Cardiac muscle cell (in vitro differentiated cells and primary cell): ENCODE measurements around the gene MMUT. TPM values are rescaled to one million over a fixed set of nuclear protein-coding genes. Genes with fewer than 3 reads are reported as not detected.
A peak's percentile ranks its signal among the peaks of the same experiment; 100 is the strongest.
"Not testable (repeated sequence)": the region's sequence is repeated elsewhere in the genome, so short reads cannot be mapped to it uniquely, and the experiment has no call there.

Source experiments
- DNase-seq, 2 donors: peaks; one replicate each; pipeline versions ENCODE4 v3.0.0 to v3.0.0-alpha.2; 2010 to 2017; ENCODE audit warnings: low read depth in 1 of 2, low spot score in 1 of 2
- H3K27ac ChIP-seq: fragments of 200-600 bp; sonication (generic); 2 replicates; pipeline ENCODE4 v1.5.1; 2016
- H3K27me3 ChIP-seq: fragments of 200-600 bp; sonication (generic); 2 replicates; pipeline ENCODE4 v1.6.0; 2016; ENCODE audit warnings: control low read depth
- H3K36me3 ChIP-seq: fragments of 200-600 bp; sonication (generic); 2 replicates; pipeline ENCODE4 v1.5.1; 2016; ENCODE audit warnings: control low read depth
- H3K4me1 ChIP-seq: fragments of 200-600 bp; sonication (generic); 2 replicates; pipeline ENCODE4 v1.8.1; 2017; ENCODE audit warnings: low read depth, mild to moderate bottlenecking, mixed run types
- H3K4me3 ChIP-seq: fragments of 200-600 bp; sonication (generic); 2 replicates; pipeline ENCODE4 v1.5.1; 2016; ENCODE audit warnings: mild to moderate bottlenecking
- H3K9me3 ChIP-seq: fragments of 200-600 bp; sonication (generic); 2 replicates; pipeline ENCODE4 v1.5.1; 2017; ENCODE audit warnings: low read depth, mild to moderate bottlenecking, control low read depth
- polyA plus RNA-seq: library from polyadenylated mRNA; unstranded; fragments of >200 nt; fragmentation: Nextera tagmentation; extraction: Ambion mirVana; gene quantifications from 2 replicates; pipeline ENCODE4 v1.2.1, GENCODE V29; 2016
- total RNA-seq: library from RNA; depleted of rRNA; stranded (reverse); fragments of >200 nt; gene quantifications from 2 replicates; pipeline ENCODE4 v1.2.3, GENCODE V29; 2016
- TF ChIP-seq, protein P1 (sequence below): IDR thresholded peaks from 2 replicates; pipeline ENCODE4 v1.5.1; 2012; ENCODE audit warnings: low read depth, mild to moderate bottlenecking, low read length

Gene MMUT
- total and polyA plus RNA-seq, 2 experiments from 2014 or later = 12.5 to 31.7 TPM

DNA sequence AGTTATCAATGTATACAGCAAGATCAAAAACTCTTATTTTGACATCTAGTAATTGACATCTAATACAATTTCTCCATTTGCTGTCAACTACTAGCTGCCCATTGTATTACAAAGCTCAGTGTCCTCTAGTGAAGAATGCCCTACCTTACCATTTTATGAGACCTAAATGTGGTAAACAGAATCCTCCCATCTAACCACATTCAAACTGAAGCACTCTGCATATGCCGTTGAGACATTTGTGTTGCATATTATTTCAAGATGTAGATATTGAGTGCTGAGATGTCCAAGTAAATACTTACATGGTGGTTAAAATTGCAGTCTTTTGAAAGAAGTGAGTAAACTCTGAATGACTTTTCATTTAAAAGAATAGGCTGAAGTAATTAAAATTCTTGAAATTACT, 36.1 kb upstream of the MMUT start:
- Histone ChIP-seq H3K27ac (no peak overlapping the region), H3K4me1 (no peaks in the 10 kb centered on the region), H3K4me3 (no peak overlapping the region), H3K9me3 (no peaks in the 10 kb centered on the region), H3K36me3 (no peaks in the 10 kb centered on the region), H3K27me3 (no peaks in the 10 kb centered on the region)
- DNase-seq = no peak
- TF ChIP-seq, protein P1, sequence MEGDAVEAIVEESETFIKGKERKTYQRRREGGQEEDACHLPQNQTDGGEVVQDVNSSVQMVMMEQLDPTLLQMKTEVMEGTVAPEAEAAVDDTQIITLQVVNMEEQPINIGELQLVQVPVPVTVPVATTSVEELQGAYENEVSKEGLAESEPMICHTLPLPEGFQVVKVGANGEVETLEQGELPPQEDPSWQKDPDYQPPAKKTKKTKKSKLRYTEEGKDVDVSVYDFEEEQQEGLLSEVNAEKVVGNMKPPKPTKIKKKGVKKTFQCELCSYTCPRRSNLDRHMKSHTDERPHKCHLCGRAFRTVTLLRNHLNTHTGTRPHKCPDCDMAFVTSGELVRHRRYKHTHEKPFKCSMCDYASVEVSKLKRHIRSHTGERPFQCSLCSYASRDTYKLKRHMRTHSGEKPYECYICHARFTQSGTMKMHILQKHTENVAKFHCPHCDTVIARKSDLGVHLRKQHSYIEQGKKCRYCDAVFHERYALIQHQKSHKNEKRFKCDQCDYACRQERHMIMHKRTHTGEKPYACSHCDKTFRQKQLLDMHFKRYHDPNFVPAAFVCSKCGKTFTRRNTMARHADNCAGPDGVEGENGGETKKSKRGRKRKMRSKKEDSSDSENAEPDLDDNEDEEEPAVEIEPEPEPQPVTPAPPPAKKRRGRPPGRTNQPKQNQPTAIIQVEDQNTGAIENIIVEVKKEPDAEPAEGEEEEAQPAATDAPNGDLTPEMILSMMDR = no peak

DNA sequence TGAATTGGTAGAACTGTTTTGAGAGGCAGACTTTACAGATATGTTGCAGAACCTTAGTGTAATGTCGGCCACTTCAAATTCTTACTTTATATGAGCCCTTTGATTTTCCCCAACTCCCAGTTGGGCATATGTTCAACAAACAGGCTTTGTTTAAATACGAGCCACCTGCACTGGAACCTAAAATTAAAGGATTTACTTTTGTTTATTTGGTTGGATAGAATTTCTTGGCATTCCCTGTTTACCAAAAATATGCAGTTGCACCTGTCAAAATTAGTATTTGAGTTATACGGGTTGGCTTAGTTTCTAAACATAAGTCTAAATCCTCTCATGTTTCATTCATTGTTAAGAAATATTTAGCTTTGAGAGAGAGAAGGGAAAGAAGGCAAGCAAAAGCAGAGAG, 34.3 kb upstream of the MMUT start:
- Histone ChIP-seq H3K27ac (no peak overlapping the region), H3K27me3 (no peaks in the 10 kb centered on the region), H3K36me3 (no peaks in the 10 kb centered on the region), H3K4me1 (no peaks in the 10 kb centered on the region), H3K4me3 (no peak overlapping the region), H3K9me3 (no peaks in the 10 kb centered on the region)
- TF ChIP-seq, protein P1 = no peak
- no peak for DNase-seq

DNA sequence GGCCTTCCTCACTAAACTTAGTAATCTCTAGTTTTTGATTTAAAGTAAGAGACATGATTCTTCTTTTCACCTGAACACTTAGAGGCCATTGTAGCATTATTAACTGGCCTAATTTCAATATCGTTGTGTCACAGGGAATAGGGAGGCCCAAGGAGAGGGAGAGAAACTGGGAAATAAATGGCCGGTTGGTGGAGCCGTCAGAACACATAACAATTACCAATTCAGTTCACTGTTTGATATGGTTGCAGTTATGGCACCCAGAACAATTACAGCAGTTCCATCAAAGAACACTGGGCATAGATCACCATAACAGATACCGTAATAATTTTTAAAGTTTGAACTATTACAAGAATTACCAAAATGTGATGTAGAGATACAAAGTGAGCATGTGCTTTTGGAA, 27.6 kb upstream of the MMUT start:
- no peaks in the 10 kb centered on the region for H3K27me3 ChIP-seq
- no peak for DNase-seq
- no peaks in the 10 kb centered on the region for H3K9me3 ChIP-seq
- H3K4me3 ChIP-seq = no peak overlapping the region
- no peaks in the 10 kb centered on the region for H3K4me1 ChIP-seq
- TF ChIP-seq, protein P1 = no peak
- H3K27ac ChIP-seq = no peak overlapping the region
- H3K36me3 ChIP-seq = peaks cover 9% of the 10 kb centered on the region

DNA sequence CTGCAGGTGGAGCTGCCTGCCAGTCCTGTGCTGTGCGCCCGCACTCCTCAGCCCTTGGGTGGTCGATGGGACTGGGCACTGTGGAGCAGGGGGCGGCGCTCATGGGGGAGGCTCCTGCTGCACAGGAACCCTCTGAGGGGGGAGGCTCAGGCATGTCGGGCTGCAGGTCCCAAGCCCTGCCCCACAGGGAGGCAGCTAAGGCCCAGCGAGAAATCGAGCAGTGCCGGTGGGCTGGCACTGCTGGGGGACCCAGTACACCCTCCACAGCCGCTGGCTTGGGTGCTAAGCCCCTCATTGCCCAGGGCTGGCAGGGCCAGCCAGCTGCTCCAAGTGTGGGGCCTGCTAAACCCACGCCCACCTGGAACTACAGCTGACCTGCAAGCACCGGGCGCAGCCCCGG, 20.3 kb upstream of the MMUT start:
- not testable (repeated sequence) for H3K9me3 ChIP-seq, H3K27ac ChIP-seq, H3K27me3 ChIP-seq, H3K36me3 ChIP-seq, DNase-seq, H3K4me1 ChIP-seq, H3K4me3 ChIP-seq

DNA sequence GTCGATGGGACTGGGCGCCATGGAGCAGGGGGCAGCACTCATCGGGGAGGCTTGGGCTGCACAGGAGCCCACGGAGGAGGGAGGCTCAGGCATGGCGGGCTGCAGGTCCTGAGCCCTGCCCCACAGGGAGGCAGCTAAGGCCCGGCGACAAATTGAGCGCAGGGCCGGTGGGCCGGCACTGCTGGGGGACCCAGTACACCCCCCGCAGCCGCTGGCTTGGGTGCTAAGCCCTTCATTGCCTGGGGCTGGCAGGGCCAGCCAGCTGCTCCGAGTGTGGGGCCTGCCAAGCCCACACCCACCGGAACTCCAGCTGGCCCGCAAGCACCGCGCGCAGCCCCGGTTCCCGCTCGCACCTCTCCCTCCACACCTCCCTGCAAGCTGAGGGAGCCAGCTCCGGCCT, 18.8 kb upstream of the MMUT start:
- not testable (repeated sequence) for H3K4me1 ChIP-seq, H3K27me3 ChIP-seq, DNase-seq, H3K4me3 ChIP-seq, H3K27ac ChIP-seq, H3K36me3 ChIP-seq, H3K9me3 ChIP-seq

DNA sequence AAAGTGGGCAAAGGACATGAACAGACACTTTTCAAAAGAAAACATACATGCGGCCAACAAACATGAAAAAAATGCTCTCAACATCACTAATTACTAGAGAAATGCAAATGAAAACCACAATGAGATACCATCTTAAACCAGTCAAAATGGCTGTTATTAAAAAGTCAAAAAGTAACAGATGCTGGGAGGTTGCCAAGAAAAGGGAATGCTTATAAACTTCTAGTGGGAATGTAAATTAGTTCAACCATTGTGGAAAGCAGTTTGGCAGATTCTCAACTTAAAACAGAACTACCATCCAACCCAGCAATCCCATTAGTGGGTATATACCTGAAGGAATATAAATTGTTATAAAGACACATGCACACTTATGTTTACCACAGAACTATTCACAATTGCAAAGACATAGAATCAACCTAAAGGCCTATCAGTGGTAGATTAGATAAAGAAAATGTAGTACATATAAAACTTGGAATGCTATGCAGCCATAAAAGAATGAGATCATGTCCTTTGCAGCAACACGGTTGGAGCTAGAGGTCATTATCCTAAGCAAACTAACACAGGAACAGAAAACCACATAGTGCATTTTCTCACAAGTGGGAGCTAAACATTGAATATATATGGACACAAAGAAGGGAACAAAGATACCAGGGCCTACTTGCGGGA, 16.4 kb upstream of the MMUT start:
- Histone ChIP-seq H3K4me3 (no peak overlapping the region), H3K27me3 (no peaks in the 10 kb centered on the region), H3K27ac (no peak overlapping the region), H3K36me3 (no peaks in the 10 kb centered on the region), H3K4me1 (no peaks in the 10 kb centered on the region), H3K9me3 (no peaks in the 10 kb centered on the region)
- DNase-seq = peak in 1 of 2 donors; percentile 7
- TF ChIP-seq, protein P1 = no peak

DNA sequence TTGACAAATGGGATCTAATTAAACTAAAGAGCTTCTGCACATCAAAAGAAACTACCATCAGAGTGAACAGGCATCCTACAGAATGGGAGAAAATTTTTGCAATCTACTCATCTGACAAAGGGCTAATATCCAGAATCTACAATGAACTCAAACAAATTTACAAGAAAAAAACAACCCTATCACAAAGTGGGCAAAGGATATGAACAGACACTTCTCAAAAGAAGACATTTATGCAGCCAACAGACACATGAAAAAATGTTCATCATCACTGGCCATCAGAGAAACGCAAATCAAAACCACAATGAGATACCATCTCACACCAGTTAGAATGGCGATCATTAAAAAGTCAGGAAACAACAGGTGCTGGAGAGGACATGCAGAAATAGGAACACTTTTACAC, 13.5 kb upstream of the MMUT start:
- not testable (repeated sequence) for H3K27me3 ChIP-seq, H3K4me3 ChIP-seq, H3K27ac ChIP-seq, DNase-seq, H3K9me3 ChIP-seq, H3K4me1 ChIP-seq, H3K36me3 ChIP-seq
